ENCODE measurements around the gene CSPG5. TPM values are rescaled to one million over a fixed set of nuclear protein-coding genes. Genes with fewer than 3 reads are reported as not detected.

Gene CSPG5
- total RNA-seq, 2 experiments from 2014 or later = 0.39 TPM; not detected in 1

DNA sequence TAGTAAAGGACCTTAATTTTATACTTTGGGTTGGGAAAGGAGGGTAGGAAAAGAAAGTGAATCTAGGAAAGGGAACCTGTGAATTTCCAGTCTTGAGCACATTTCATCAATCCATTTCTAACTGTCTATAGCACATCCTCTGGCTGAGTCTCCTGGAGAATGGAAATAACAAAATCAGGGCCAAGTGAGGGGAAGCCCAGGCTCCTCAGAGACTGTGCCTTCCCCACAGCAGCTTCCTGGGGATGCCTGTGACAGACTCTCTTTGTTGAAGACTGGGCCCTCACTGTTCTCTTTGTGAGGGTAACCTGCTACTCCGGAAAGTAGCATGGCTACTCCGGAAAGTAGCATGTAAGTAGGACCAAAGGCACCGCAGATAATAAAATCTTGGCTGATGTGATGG, 22.6 kb upstream of the CSPG5 start:
- Mint-ChIP-seq H3K4me3 (no peak overlapping the region), H3K36me3 (ENCODE audit: low read depth) (peaks cover 77% of the 10 kb centered on the region), H3K27ac (no peak overlapping the region), H3K9me3 (no peaks in the 10 kb centered on the region), H3K27me3 (no peaks in the 10 kb centered on the region), H3K4me1 (ENCODE audit: low read depth) (no peaks in the 10 kb centered on the region)
- Histone ChIP-seq H3K4me3 (ENCODE audit: low read length) (no peak overlapping the region), H3K27ac (ENCODE audit: low read depth in 1 of 2, low read length in 2 of 2) (no peak overlapping the region), H3K4me1 (ENCODE audit: insufficient read depth, low read length) (no peaks in the 10 kb centered on the region), H3K27me3 (ENCODE audit: control insufficient read depth in 1 of 2, insufficient read depth in 2 of 2, low read length in 2 of 2) (no peaks in the 10 kb centered on the region), H3K36me3 (ENCODE audit: insufficient read depth, low read length) (peaks cover 66% of the 10 kb centered on the region), H3K9me3 (ENCODE audit: control insufficient read depth in 1 of 2, insufficient read depth in 1 of 2, low read length in 2 of 2) (no peaks in the 10 kb centered on the region)
- DNase-seq (no peak), ATAC-seq (ENCODE audit: poor library complexity) (no peak)
- intact Hi-C loops (cut with DNase I, micrococcal nuclease) = no loop called here
- TF ChIP-seq, protein P1, sequence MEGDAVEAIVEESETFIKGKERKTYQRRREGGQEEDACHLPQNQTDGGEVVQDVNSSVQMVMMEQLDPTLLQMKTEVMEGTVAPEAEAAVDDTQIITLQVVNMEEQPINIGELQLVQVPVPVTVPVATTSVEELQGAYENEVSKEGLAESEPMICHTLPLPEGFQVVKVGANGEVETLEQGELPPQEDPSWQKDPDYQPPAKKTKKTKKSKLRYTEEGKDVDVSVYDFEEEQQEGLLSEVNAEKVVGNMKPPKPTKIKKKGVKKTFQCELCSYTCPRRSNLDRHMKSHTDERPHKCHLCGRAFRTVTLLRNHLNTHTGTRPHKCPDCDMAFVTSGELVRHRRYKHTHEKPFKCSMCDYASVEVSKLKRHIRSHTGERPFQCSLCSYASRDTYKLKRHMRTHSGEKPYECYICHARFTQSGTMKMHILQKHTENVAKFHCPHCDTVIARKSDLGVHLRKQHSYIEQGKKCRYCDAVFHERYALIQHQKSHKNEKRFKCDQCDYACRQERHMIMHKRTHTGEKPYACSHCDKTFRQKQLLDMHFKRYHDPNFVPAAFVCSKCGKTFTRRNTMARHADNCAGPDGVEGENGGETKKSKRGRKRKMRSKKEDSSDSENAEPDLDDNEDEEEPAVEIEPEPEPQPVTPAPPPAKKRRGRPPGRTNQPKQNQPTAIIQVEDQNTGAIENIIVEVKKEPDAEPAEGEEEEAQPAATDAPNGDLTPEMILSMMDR (IDR thresholded peaks at IDR 0.05) = no peak
- POLR2A ChIA-PET = no interaction called here
- CTCF ChIA-PET = no interaction called here

DNA sequence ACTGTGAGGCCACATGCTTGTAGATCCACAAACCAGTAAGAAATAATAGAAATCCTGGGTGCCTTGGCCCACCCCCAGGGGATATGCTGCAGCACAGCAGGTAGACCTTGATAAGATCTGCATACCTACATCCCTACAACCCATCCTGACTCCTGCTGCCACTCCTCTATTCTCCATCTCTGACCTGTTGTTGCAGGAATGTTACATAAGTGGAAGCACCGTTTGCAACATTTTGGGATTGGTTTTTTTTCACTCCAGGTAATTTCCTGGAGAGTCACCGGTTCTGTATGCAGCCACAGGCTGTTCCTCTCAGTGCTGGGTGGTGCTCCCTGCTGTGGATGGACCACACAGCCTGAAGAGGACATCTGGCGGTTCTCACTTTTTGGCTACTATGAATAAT, 16.1 kb upstream of the CSPG5 start:
- ChIA-PET CTCF (no interaction called here), POLR2A (no interaction called here)
- Histone ChIP-seq H3K27ac (ENCODE audit: low read depth in 1 of 2, low read length in 2 of 2) (no peak overlapping the region), H3K36me3 (ENCODE audit: insufficient read depth, low read length) (peaks cover 58% of the 10 kb centered on the region), H3K4me3 (ENCODE audit: low read length) (no peak overlapping the region), H3K27me3 (ENCODE audit: control insufficient read depth in 1 of 2, insufficient read depth in 2 of 2, low read length in 2 of 2) (no peaks in the 10 kb centered on the region), H3K9me3 (ENCODE audit: control insufficient read depth in 1 of 2, insufficient read depth in 1 of 2, low read length in 2 of 2) (no peaks in the 10 kb centered on the region), H3K4me1 (ENCODE audit: insufficient read depth, low read length) (no peaks in the 10 kb centered on the region)
- DNase-seq (no peak), ATAC-seq (ENCODE audit: poor library complexity) (no peak)
- H3K4me3 Mint-ChIP-seq = no peak overlapping the region
- TF ChIP-seq, protein P1 (IDR thresholded peaks at IDR 0.05) = no peak
- H3K36me3 Mint-ChIP-seq (ENCODE audit: low read depth) = peaks cover 68% of the 10 kb centered on the region
- no peaks in the 10 kb centered on the region for H3K9me3 Mint-ChIP-seq
- intact Hi-C loops (cut with DNase I, micrococcal nuclease) = no loop called here
- H3K27ac Mint-ChIP-seq = no peak overlapping the region
- no peaks in the 10 kb centered on the region for H3K4me1 Mint-ChIP-seq (ENCODE audit: low read depth)
- no peaks in the 10 kb centered on the region for H3K27me3 Mint-ChIP-seq

DNA sequence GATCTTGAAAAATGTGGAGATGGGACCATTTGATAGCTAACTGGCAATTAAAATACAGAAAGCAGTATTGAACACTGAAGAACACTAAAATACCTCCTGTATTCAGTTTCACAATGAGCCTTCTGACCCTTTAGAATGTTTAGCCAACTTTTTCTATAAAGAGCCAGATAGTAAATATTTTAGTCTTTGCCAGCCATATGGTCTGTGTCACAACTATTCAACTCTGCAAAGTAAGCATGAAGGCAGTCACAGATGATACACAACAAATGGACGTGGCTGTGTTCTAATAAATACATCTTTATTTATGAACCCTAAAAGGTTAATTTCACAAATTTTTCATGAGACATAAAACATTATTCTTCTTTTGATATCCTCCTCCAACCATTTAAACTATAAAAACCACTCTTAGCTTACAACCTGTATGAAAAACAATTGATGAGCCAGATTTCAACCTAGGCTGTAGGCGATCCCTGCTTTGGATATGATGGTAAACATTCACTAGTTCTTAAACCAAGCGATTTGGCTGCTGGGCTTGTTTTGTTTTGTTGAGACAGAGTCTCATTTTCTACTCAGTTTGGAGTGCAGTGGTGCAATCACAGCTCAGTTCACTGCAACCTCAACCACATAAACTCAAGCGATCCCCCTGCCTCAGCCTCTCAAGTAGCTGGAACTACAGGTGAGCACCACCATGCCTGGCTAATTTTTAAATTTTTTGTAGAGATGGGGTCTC, 13.6 kb upstream of the CSPG5 start:
- Histone ChIP-seq H3K36me3 (ENCODE audit: insufficient read depth, low read length) (peaks cover 63% of the 10 kb centered on the region), H3K4me3 (ENCODE audit: low read length) (no peak overlapping the region), H3K27me3 (ENCODE audit: control insufficient read depth in 1 of 2, insufficient read depth in 2 of 2, low read length in 2 of 2) (no peaks in the 10 kb centered on the region), H3K9me3 (ENCODE audit: control insufficient read depth in 1 of 2, insufficient read depth in 1 of 2, low read length in 2 of 2) (no peaks in the 10 kb centered on the region), H3K27ac (ENCODE audit: low read depth in 1 of 2, low read length in 2 of 2) (no peak overlapping the region), H3K4me1 (ENCODE audit: insufficient read depth, low read length) (no peaks in the 10 kb centered on the region)
- Mint-ChIP-seq H3K27me3 (no peaks in the 10 kb centered on the region), H3K36me3 (ENCODE audit: low read depth) (peaks cover 72% of the 10 kb centered on the region), H3K4me1 (ENCODE audit: low read depth) (no peaks in the 10 kb centered on the region), H3K9me3 (no peaks in the 10 kb centered on the region), H3K27ac (peak overlapping the region; percentile 33), H3K4me3 (no peak overlapping the region)
- POLR2A ChIA-PET = no interaction called here
- no peak for DNase-seq
- intact Hi-C loops (cut with DNase I, micrococcal nuclease) = no loop called here
- ATAC-seq (ENCODE audit: poor library complexity) = no peak
- CTCF ChIA-PET = no interaction called here
- TF ChIP-seq, protein P1 (IDR thresholded peaks at IDR 0.05) = no peak

Data from CD4-positive, alpha-beta T cell (primary cell).